NB4 (cell line): ENCODE measurements around the gene A1CF.
"Not testable (repeated sequence)": the region's sequence is repeated elsewhere in the genome, so short reads cannot be mapped to it uniquely, and the experiment has no call there.

Experiments
- DNase-seq: peaks from one replicate; pipeline ENCODE4 v3.0.0; 2010; ENCODE audit warnings: low read depth
- H3K4me3 ChIP-seq: one replicate; pipeline ENCODE4 v1.5.1; 2011; ENCODE audit warnings: mild to moderate bottlenecking, low read depth, low read length, moderate library complexity
- CTCF ChIP-seq: IDR thresholded peaks from one replicate; pipeline ENCODE4 v1.5.1; 2012; ENCODE audit warnings: low read depth, low read length
- MYC ChIP-seq: IDR thresholded peaks from 2 replicates; pipeline ENCODE4 v1.6.1; 2011; ENCODE audit warnings: low read depth, low read length
- POLR2A ChIP-seq: IDR thresholded peaks from 2 replicates; pipeline ENCODE4 v1.6.1; 2011; ENCODE audit warnings: mild to moderate bottlenecking; ENCODE audit not compliant: insufficient read length; ENCODE audit errors: extremely low read depth
- TF ChIP-seq, protein P1 (sequence below): IDR thresholded peaks from 2 replicates; pipeline ENCODE4 v1.6.1; 2011; ENCODE audit warnings: low read depth, low read length

The A1CF gene

DNA sequence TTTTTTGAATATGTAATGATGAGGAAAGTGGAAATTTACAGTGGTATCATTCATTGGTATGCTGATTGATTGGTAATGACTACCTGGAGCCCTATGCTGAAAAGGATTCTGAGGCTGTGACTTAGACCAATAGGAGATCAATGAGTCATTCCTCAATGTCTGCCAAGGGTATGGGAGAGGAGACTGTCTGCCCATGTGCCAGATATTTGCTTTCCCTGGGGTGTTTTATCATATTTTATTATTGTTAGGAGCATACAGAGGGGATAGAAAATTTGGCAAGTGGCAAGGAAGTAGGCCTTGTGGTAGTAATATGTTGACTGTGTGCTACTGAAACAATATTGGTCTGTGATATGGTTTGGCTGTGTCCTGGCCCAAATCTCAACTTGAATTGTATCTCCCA, 90.9 kb downstream of the A1CF start:
- no peak overlapping the region for H3K4me3 ChIP-seq
- no peak for DNase-seq
- no peak for TF ChIP-seq MYC
- TF ChIP-seq CTCF: no peak
- TF ChIP-seq, protein P1, sequence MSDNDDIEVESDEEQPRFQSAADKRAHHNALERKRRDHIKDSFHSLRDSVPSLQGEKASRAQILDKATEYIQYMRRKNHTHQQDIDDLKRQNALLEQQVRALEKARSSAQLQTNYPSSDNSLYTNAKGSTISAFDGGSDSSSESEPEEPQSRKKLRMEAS: no peak
- TF ChIP-seq POLR2A: no peak

GRCh38 chr10:50788951-50789945, 96.2 kb downstream of the A1CF start:
- TF ChIP-seq MYC (no peak), CTCF (peak; percentile 32), POLR2A (no peak)
- TF ChIP-seq, protein P1: no peak
- no peak overlapping the region for H3K4me3 ChIP-seq
- DNase-seq: peak; percentile 29

DNA sequence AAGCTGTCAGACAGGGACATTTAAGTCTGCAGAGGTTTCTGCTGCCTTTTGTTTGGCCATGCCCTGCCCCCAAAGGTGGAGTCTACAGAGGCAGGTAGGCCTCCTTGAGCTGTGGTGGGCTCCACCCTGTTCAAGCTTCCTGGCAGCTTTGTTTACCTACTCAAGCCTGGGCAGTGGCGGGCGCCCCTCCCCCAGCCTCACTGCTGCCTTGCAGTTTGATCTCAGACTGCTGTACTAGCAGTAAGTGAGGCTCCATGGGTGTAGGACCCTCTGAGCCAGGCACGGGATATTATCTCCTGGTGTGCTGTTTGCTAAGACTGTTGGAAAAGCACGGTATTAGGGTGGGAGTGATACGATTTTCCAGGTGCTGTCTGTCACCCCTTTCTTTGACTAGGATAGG, 97.5 kb downstream of the A1CF start:
- DNase-seq, H3K4me3 ChIP-seq: not testable (repeated sequence)

- not testable (repeated sequence) for DNase-seq, H3K4me3 ChIP-seq
Observed at GRCh38 chr10:50782017-50782416, 103.4 kb downstream of the A1CF start.

DNA sequence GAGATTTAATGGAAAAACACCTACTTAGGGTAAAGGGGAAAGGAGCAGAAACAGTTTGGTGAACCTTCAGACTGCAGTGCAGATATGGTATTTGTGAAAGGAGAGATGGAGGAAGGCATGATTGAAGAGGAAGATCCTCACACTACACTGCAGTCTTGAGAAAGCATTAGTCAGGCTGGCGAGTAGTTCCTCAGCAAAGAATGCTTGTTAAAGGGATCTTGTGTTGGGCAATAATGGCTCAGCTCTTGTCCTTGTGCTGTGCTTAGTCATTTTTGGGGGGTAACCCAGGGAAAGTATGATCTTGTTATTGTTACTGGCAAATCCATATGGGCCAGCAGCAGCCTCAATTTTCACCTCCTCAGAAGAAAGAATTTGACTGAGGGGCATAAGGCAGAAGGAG, 105.4 kb downstream of the A1CF start:
- DNase-seq: peak; percentile 49
- H3K4me3 ChIP-seq: not testable (repeated sequence)

GRCh38 chr10:50774868-50775267, 110.6 kb downstream of the A1CF start:
- H3K4me3 ChIP-seq, DNase-seq: not testable (repeated sequence)

GRCh38 chr10:50772042-50772441, 113.4 kb downstream of the A1CF start:
- DNase-seq, H3K4me3 ChIP-seq: not testable (repeated sequence)

DNA sequence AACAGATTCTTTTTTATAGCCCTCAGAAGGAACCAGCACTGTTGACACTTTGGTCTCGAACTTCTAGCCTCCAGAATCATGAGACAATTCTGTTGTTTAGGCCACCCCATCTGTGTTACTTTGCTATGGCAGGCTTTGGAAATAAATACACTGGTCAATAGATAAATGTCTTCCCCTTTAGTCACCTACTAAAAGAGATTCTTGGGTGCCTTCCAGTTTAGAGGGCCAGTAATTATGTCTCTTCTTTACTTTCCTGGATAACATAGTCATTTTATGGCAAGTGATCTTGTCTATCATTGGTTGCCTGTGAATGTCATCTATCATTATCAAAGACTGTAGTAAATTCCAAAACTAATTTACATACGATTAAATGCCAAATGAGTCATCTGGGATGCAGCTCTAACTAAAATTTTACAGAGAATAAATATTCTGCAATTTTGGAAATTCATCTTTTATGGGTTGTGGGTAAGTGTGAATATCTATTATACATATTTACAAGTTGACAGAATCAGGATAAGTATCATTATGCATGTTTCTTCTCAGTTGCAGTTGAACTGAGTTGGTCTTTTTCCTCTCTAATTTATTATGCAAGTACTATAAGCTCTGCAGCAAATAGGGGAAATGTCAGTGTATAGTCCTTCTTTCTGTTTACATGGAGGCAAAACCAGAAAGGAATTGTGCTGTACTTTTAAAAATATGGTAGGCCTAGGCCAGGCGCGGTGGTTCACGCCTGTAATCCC, 118.5 kb downstream of the A1CF start:
- DNase-seq, H3K4me3 ChIP-seq: not testable (repeated sequence)
